Mesenchymal stem cell (in vitro differentiated cells and primary cell): ENCODE results near the gene AJAP1.

Experiments used
- DNase-seq: peaks from one replicate; pipeline ENCODE4 v3.0.0-alpha.2; 2013
- H2AFZ ChIP-seq: one replicate; pipeline ENCODE4 v1.6.1; 2013; ENCODE audit warnings: low read depth, mild to moderate bottlenecking, control low read depth, inconsistent platforms, low read length, moderate library complexity
- H2AK5ac ChIP-seq: 2 replicates; pipeline ENCODE4 v1.6.1; 2013; ENCODE audit warnings: low read length, moderate library complexity, mild to moderate bottlenecking, inconsistent platforms; ENCODE audit not compliant: severe bottlenecking
- H2BK120ac ChIP-seq: one replicate; pipeline ENCODE4 v1.6.1; 2013; ENCODE audit warnings: low read depth, mild to moderate bottlenecking, inconsistent platforms, low read length, moderate library complexity
- H2BK12ac ChIP-seq, 2 experiments: one replicate each; pipeline ENCODE4 v1.6.1; 2013; ENCODE audit warnings: inconsistent platforms in 2 of 2, low read length in 2 of 2, mild to moderate bottlenecking in 2 of 2, moderate library complexity in 2 of 2, control low read depth in 1 of 2
- H2BK15ac ChIP-seq: one replicate; pipeline ENCODE4 v1.6.1; 2013; ENCODE audit warnings: mild to moderate bottlenecking, low read depth, inconsistent platforms; ENCODE audit not compliant: poor library complexity, severe bottlenecking
- H2BK5ac ChIP-seq: 2 replicates; pipeline ENCODE4 v1.6.1; 2013; ENCODE audit warnings: low read depth, mild to moderate bottlenecking, low read length, control low read depth, inconsistent platforms; ENCODE audit not compliant: poor library complexity, severe bottlenecking
- H3K14ac ChIP-seq, 2 experiments: one replicate each; pipeline ENCODE4 v1.6.1; 2013; ENCODE audit warnings: inconsistent platforms in 2 of 2, low read length in 2 of 2, control low read depth in 1 of 2, mild to moderate bottlenecking in 1 of 2, moderate library complexity in 1 of 2
- H3K18ac ChIP-seq, 2 experiments: one replicate each; pipeline ENCODE4 v1.6.1; 2013; ENCODE audit warnings: inconsistent platforms in 2 of 2, low read length in 2 of 2, control low read depth in 1 of 2, low read depth in 1 of 2, mild to moderate bottlenecking in 1 of 2
- H3K23ac ChIP-seq, 2 experiments: one replicate each; pipeline ENCODE4 v1.6.1; 2013; ENCODE audit warnings: inconsistent platforms in 2 of 2, low read length in 2 of 2, mild to moderate bottlenecking in 2 of 2, moderate library complexity in 2 of 2, control low read depth in 1 of 2
- H3K27ac ChIP-seq: 2 replicates; pipeline ENCODE4 v1.5.1; 2013; ENCODE audit warnings: mild to moderate bottlenecking, moderate library complexity, low read length, control low read depth, inconsistent platforms; ENCODE audit not compliant: poor library complexity, severe bottlenecking
- H3K27me3 ChIP-seq, 2 experiments: 2 replicates each; pipeline versions ENCODE4 v1.6.1 to v1.7.0; 2013; ENCODE audit warnings: low read length in 2 of 2, mild to moderate bottlenecking in 2 of 2, moderate library complexity in 2 of 2, control low read depth in 1 of 2, inconsistent platforms in 1 of 2; ENCODE audit not compliant: control insufficient read depth in 1 of 2, insufficient read depth in 1 of 2
- H3K36me3 ChIP-seq, 2 experiments: 2 replicates each; pipeline versions ENCODE4 v1.6.1 to v1.7.0; 2013; ENCODE audit warnings: low read length in 2 of 2, control low read depth in 1 of 2, inconsistent platforms in 1 of 2, low read depth in 1 of 2, mild to moderate bottlenecking in 1 of 2; ENCODE audit not compliant: insufficient read depth in 2 of 2, control insufficient read depth in 1 of 2
- H3K4ac ChIP-seq, 2 experiments: one replicate each; pipeline ENCODE4 v1.6.1; 2013; ENCODE audit warnings: inconsistent platforms in 2 of 2, low read length in 2 of 2, mild to moderate bottlenecking in 2 of 2, moderate library complexity in 2 of 2, control low read depth in 1 of 2, low read depth in 1 of 2
- H3K4me1 ChIP-seq: 2 replicates; pipeline ENCODE4 v1.6.1; 2013; ENCODE audit warnings: low read depth, low read length, control low read depth; ENCODE audit not compliant: control insufficient read depth, insufficient read depth
- H3K4me2 ChIP-seq: 2 replicates; pipeline ENCODE4 v1.6.1; 2013; ENCODE audit warnings: low read length, mild to moderate bottlenecking, inconsistent platforms; ENCODE audit not compliant: poor library complexity, severe bottlenecking
- H3K4me3 ChIP-seq, 2 experiments: 2 replicates each; pipeline versions ENCODE4 v1.5.1 to v1.7.0; 2013; ENCODE audit warnings: low read length in 2 of 2, mild to moderate bottlenecking in 2 of 2, control low read depth in 1 of 2, low read depth in 1 of 2; ENCODE audit not compliant: insufficient read depth in 1 of 2
- H3K79me1 ChIP-seq: replicated peaks from 2 replicates; pipeline ENCODE4 v1.6.1; 2013; ENCODE audit warnings: mild to moderate bottlenecking, control low read depth, low read length, inconsistent platforms; ENCODE audit not compliant: poor library complexity, severe bottlenecking
- H3K9ac ChIP-seq: 2 replicates; pipeline ENCODE4 v1.7.0; 2013; ENCODE audit warnings: mild to moderate bottlenecking, low read length, moderate library complexity
- H3K9me3 ChIP-seq: 2 replicates; pipeline ENCODE4 v1.7.0; 2013; ENCODE audit warnings: mild to moderate bottlenecking, low read length; ENCODE audit not compliant: control insufficient read depth
- H4K8ac ChIP-seq: one replicate; pipeline ENCODE4 v1.6.1; 2013; ENCODE audit warnings: inconsistent platforms, mild to moderate bottlenecking, low read length, moderate library complexity
- H4K91ac ChIP-seq: one replicate; pipeline ENCODE4 v1.6.1; 2013; ENCODE audit warnings: mild to moderate bottlenecking, low read length, inconsistent platforms
- WGBS: methylation state at CpG from one replicate; pipeline ENCODE4 v1.1.7; 2013; ENCODE audit warnings: mixed read lengths; 5-methylcytosine and 5-hydroxymethylcytosine counted together

The AJAP1 gene

DNA sequence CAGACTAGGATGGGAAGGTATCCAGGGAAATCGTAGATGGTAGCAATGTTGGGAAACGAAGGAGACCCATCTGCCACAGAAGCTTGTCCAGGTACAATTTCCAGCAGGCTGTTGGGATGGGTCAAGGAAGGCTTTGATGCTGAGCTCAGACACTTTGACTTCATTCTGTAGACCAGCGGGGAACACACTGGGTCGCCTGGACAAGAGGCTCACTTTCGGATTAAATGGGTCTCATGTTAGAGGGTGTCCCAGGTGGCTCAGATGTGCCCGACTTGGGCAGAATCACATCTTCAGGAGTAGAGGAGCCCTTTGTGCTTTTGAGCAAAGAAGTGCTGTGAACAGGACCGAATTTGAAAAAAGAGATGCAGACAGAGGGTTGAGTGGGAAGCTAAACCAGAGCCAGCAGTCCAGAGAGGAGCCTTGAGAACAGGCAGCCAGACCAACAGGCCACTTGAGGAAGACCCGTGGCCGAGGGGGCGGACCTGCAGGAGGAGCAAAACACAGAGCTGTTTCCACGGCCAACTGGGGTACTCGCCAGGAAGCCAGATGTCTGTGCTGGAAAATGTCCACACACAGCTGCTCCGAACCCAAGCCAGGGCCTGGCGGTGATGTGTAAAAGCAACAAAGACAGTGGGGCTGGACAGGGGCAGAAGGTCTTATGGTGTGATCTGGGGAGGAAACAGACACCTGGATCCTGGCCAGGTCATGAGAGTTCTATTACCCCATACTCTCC is 146.9 kb downstream of the AJAP1 start:
- no peak overlapping the region for H3K14ac ChIP-seq
- no peak for DNase-seq
- H2AFZ ChIP-seq = no peak overlapping the region
- H3K4me3 ChIP-seq = no peak overlapping the region
- no peaks in the 10 kb centered on the region for H3K9me3 ChIP-seq
- H3K4ac ChIP-seq = no peak overlapping the region
- no peak overlapping the region for H4K8ac ChIP-seq
- 68% methylated on average over 14 of the region's 14 CpGs for WGBS
- no peak overlapping the region for H3K4me2 ChIP-seq
- no peak overlapping the region for H3K23ac ChIP-seq
- no peaks in the 10 kb centered on the region for H3K27me3 ChIP-seq
- no peak overlapping the region for H2AK5ac ChIP-seq
- H2BK15ac ChIP-seq = no peak overlapping the region
- no peak overlapping the region for H3K18ac ChIP-seq
- no peak overlapping the region for H2BK12ac ChIP-seq
- no peak overlapping the region for H3K27ac ChIP-seq
- no peak overlapping the region for H2BK5ac ChIP-seq
- no peak overlapping the region for H2BK120ac ChIP-seq
- no peaks in the 10 kb centered on the region for H3K79me1 ChIP-seq
- H4K91ac ChIP-seq = no peak overlapping the region
- no peaks in the 10 kb centered on the region for H3K36me3 ChIP-seq
- H3K4me1 ChIP-seq = no peaks in the 10 kb centered on the region
- H3K9ac ChIP-seq = no peak overlapping the region

GRCh38 chr1:4802024-4802423 is 147.6 kb downstream of the AJAP1 start:
- no peak overlapping the region for H3K27ac ChIP-seq
- no peak overlapping the region for H2AFZ ChIP-seq
- H3K4me1 ChIP-seq = no peaks in the 10 kb centered on the region
- no peak overlapping the region for H2BK15ac ChIP-seq
- H3K18ac ChIP-seq = no peak overlapping the region
- no peaks in the 10 kb centered on the region for H3K36me3 ChIP-seq
- H2AK5ac ChIP-seq = no peak overlapping the region
- H3K9me3 ChIP-seq = no peaks in the 10 kb centered on the region
- no peak overlapping the region for H3K4ac ChIP-seq
- no peaks in the 10 kb centered on the region for H3K27me3 ChIP-seq
- H3K4me2 ChIP-seq = no peak overlapping the region
- H4K8ac ChIP-seq = no peak overlapping the region
- no peak overlapping the region for H3K14ac ChIP-seq
- H2BK12ac ChIP-seq = no peak overlapping the region
- H4K91ac ChIP-seq = no peak overlapping the region
- no peak for DNase-seq
- H2BK5ac ChIP-seq = no peak overlapping the region
- no peak overlapping the region for H2BK120ac ChIP-seq
- H3K9ac ChIP-seq = no peak overlapping the region
- H3K23ac ChIP-seq = no peak overlapping the region
- 70% methylated on average over 5 of the region's 6 CpGs for WGBS
- no peaks in the 10 kb centered on the region for H3K79me1 ChIP-seq
- no peak overlapping the region for H3K4me3 ChIP-seq

GRCh38 chr1:4803335-4803734 is 148.9 kb downstream of the AJAP1 start:
- H3K27me3 ChIP-seq = no peaks in the 10 kb centered on the region
- H3K23ac ChIP-seq = no peak overlapping the region
- no peak overlapping the region for H4K91ac ChIP-seq
- H3K9ac ChIP-seq = no peak overlapping the region
- H3K14ac ChIP-seq = no peak overlapping the region
- no peaks in the 10 kb centered on the region for H3K9me3 ChIP-seq
- no peak overlapping the region for H2BK5ac ChIP-seq
- H3K4ac ChIP-seq = no peak overlapping the region
- H3K4me2 ChIP-seq = no peak overlapping the region
- no peaks in the 10 kb centered on the region for H3K4me1 ChIP-seq
- no peak overlapping the region for H2BK12ac ChIP-seq
- no peak overlapping the region for H4K8ac ChIP-seq
- no peak overlapping the region for H2BK15ac ChIP-seq
- no peak for DNase-seq
- H3K36me3 ChIP-seq = no peaks in the 10 kb centered on the region
- no peak overlapping the region for H2AK5ac ChIP-seq
- no peaks in the 10 kb centered on the region for H3K79me1 ChIP-seq
- no peak overlapping the region for H2AFZ ChIP-seq
- no peak overlapping the region for H3K27ac ChIP-seq
- H3K18ac ChIP-seq = no peak overlapping the region
- H2BK120ac ChIP-seq = no peak overlapping the region
- no peak overlapping the region for H3K4me3 ChIP-seq

GRCh38 chr1:4805987-4806386 is 151.6 kb downstream of the AJAP1 start:
- Histone ChIP-seq H3K23ac (no peak overlapping the region), H3K4me1 (no peaks in the 10 kb centered on the region), H2BK5ac (no peak overlapping the region), H3K4me2 (no peak overlapping the region), H3K4me3 (no peak overlapping the region), H2AFZ (no peak overlapping the region), H2AK5ac (no peak overlapping the region), H4K8ac (no peak overlapping the region), H2BK120ac (no peak overlapping the region), H3K18ac (no peak overlapping the region), H3K9ac (no peak overlapping the region), H3K27ac (no peak overlapping the region), H3K4ac (no peak overlapping the region), H2BK15ac (no peak overlapping the region), H3K9me3 (no peaks in the 10 kb centered on the region), H4K91ac (no peak overlapping the region), H3K36me3 (no peaks in the 10 kb centered on the region), H3K27me3 (no peaks in the 10 kb centered on the region), H2BK12ac (no peak overlapping the region), H3K79me1 (no peaks in the 10 kb centered on the region), H3K14ac (no peak overlapping the region)
- 15% methylated on average over 2 of the region's 2 CpGs for WGBS
- DNase-seq = no peak
